Left ventricle myocardium inferior (tissue), 1 donor: ENCODE measurements around the gene CHAF1B. TPM values are rescaled to one million over a fixed set of nuclear protein-coding genes. Genes with fewer than 3 reads are reported as not detected.

ENCODE experiments used
- DNase-seq: peaks from one replicate; pipeline ENCODE4 v3.0.0-alpha.2; 2020
- H3K27ac ChIP-seq: fragments of 200-600 bp; replicated peaks from 2 replicates; pipeline ENCODE4 v1.8.0; 2021
- H3K27me3 ChIP-seq: fragments of 200-600 bp; 2 replicates; pipeline ENCODE4 v1.8.0; 2021; ENCODE audit warnings: low read depth
- H3K36me3 ChIP-seq: fragments of 200-600 bp; 2 replicates; pipeline ENCODE4 v1.8.0; 2021
- H3K4me1 ChIP-seq: fragments of 200-600 bp; 2 replicates; pipeline ENCODE4 v1.8.0; 2021
- H3K4me3 ChIP-seq: fragments of 200-600 bp; 2 replicates; pipeline ENCODE4 v1.8.0; 2021; ENCODE audit warnings: mild to moderate bottlenecking, moderate library complexity
- H3K9me3 ChIP-seq: fragments of 200-600 bp; replicated peaks from 2 replicates; pipeline ENCODE4 v1.8.0; 2021
- CTCF ChIP-seq: fragments of 200-600 bp; IDR thresholded peaks from 2 replicates; pipeline ENCODE4 v1.8.0; 2021; ENCODE audit warnings: antibody characterized with exemption, mild to moderate bottlenecking, borderline replicate concordance
- intact Hi-C: fragments of 100-400 bp; cut with micrococcal nuclease; formaldehyde crosslinking; loops from one replicate; pipeline ENCODE4 v1.11.0; 2022
- total RNA-seq: library from RNA; stranded (reverse); fragmentation: NEBNext Ultra II Directional; extraction: Animal tissue kit (Norgen Biotek cat#: 25700); gene quantifications from one replicate; pipeline ENCODE4 v1.2.1, GENCODE V29; 2021
- donor health status: DM: no; HTN: yes; CAD: no; lungs with severe emphysema.

CHAF1B gene
- total RNA-seq, 1 donor from 2014 or later: 0.38 TPM

- no peak for DNase-seq
- intact Hi-C loops: no loop called here
- TF ChIP-seq CTCF: no peak
- H3K27ac ChIP-seq: no peak overlapping the region
- H3K9me3 ChIP-seq: no peaks in the 10 kb centered on the region
- peaks cover 20% of the 10 kb centered on the region for H3K27me3 ChIP-seq
- no peaks in the 10 kb centered on the region for H3K36me3 ChIP-seq
- H3K4me1 ChIP-seq: peaks cover 13% of the 10 kb centered on the region
- no peak overlapping the region for H3K4me3 ChIP-seq
Measured at GRCh38 chr21:36464590-36464989, 79.4 kb downstream of the CHAF1B start.

- no peak for DNase-seq
- Histone ChIP-seq H3K4me1 (peaks cover 13% of the 10 kb centered on the region), H3K36me3 (no peaks in the 10 kb centered on the region), H3K27me3 (peaks cover 20% of the 10 kb centered on the region), H3K27ac (no peak overlapping the region), H3K4me3 (no peak overlapping the region), H3K9me3 (no peaks in the 10 kb centered on the region)
- intact Hi-C loops: no loop called here
- TF ChIP-seq CTCF: no peak
Measured at GRCh38 chr21:36465478-36465877, 80.3 kb downstream of the CHAF1B start.

GRCh38 chr21:36466061-36466511, 80.9 kb downstream of the CHAF1B start:
- Histone ChIP-seq H3K27ac (no peak overlapping the region), H3K4me3 (no peak overlapping the region), H3K27me3 (peaks cover 18% of the 10 kb centered on the region), H3K4me1 (peaks cover 13% of the 10 kb centered on the region), H3K36me3 (no peaks in the 10 kb centered on the region), H3K9me3 (no peaks in the 10 kb centered on the region)
- TF ChIP-seq CTCF: no peak
- no peak for DNase-seq
- intact Hi-C loops: no loop called here

Other genes with a start within 250 kb of the CHAF1B start
- 13.6 TPM for gene DOP1B, start 228.6 kb upstream of the CHAF1B start, total RNA-seq
- gene MORC3, start 65.2 kb upstream of the CHAF1B start, total RNA-seq: 19.4 TPM
- gene CLDN14, start 94.7 kb downstream of the CHAF1B start, total RNA-seq: not detected